ENCODE data around the gene RNF7. TPM values are rescaled to one million over a fixed set of nuclear protein-coding genes. Genes with fewer than 3 reads are reported as not detected.
A peak's percentile ranks its signal among the peaks of the same experiment; 100 is the strongest.

The RNF7 gene
- total RNA-seq, 6 experiments from 2014 or later: 135 to 170 (median 139) TPM

DNA sequence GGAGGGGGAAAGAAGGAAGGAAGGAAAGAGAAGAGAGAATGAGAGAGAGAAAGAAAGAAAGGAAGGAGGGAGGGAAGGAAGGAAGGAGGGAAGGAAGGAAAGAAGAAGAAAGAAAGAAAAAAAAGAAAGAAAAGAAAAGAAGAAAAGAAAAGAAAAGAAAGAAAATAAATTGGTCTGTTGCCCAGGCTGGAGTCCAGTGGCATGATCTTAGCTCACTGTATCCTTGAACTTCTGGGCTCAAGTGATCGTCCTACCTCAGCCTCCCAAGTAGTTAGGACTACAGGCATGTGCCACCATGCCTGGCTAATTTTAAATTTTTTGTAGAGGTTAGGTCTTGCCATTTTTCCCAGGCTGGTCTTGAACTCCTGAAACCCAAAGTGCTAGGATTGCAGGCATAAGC lies 11.6 kb upstream of the RNF7 start:
- H3K4me3 Mint-ChIP-seq: no peak overlapping the region
- H3K9me3 Mint-ChIP-seq: no peaks in the 10 kb centered on the region
- no peak for DNase-seq
- H3K36me3 Mint-ChIP-seq (ENCODE audit: low read depth): no peaks in the 10 kb centered on the region
- H3K27me3 Mint-ChIP-seq (ENCODE audit: insufficient read depth): peaks cover 2% of the 10 kb centered on the region
- H3K27ac Mint-ChIP-seq: no peak overlapping the region
- H3K4me1 Mint-ChIP-seq (ENCODE audit: low read depth): no peaks in the 10 kb centered on the region; the same call in 1 of the 2 replicates
- TF ChIP-seq, protein P1, sequence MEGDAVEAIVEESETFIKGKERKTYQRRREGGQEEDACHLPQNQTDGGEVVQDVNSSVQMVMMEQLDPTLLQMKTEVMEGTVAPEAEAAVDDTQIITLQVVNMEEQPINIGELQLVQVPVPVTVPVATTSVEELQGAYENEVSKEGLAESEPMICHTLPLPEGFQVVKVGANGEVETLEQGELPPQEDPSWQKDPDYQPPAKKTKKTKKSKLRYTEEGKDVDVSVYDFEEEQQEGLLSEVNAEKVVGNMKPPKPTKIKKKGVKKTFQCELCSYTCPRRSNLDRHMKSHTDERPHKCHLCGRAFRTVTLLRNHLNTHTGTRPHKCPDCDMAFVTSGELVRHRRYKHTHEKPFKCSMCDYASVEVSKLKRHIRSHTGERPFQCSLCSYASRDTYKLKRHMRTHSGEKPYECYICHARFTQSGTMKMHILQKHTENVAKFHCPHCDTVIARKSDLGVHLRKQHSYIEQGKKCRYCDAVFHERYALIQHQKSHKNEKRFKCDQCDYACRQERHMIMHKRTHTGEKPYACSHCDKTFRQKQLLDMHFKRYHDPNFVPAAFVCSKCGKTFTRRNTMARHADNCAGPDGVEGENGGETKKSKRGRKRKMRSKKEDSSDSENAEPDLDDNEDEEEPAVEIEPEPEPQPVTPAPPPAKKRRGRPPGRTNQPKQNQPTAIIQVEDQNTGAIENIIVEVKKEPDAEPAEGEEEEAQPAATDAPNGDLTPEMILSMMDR (IDR thresholded peaks at IDR 0.05): no peak

DNA sequence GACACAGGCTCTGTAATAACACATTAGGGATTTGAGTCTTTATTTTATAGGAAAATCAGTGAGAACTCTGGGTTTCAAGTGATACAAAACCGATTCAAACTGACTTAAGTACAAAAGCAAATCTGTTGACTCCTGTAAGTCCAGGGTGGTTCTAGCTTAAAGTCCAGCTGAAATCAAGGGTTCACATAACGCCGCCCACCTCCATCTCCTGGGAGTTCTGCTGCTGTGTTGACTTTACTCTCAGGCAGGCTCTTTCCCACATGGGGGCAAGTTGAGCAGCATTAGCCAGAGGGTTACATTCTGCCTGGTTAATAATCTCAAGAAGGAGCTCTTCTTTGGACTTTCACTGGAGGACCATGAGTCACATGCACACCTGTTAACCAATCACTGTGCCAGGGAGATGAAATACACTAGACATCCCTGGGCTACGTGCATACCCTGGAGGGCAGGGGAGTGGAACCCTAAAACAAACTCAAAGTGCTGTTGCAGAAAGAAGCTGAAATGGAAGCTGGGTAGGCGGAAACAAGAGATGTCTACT lies 9.7 kb upstream of the RNF7 start:
- Mint-ChIP-seq H3K27me3 (ENCODE audit: insufficient read depth) (peaks cover 2% of the 10 kb centered on the region), H3K4me1 (ENCODE audit: low read depth) (no peaks in the 10 kb centered on the region; the same call in 1 of the 2 replicates), H3K4me3 (no peak overlapping the region), H3K27ac (no peak overlapping the region), H3K9me3 (no peaks in the 10 kb centered on the region), H3K36me3 (ENCODE audit: low read depth) (no peaks in the 10 kb centered on the region)
- TF ChIP-seq, protein P1 (IDR thresholded peaks at IDR 0.05): no peak
- DNase-seq: no peak

DNA sequence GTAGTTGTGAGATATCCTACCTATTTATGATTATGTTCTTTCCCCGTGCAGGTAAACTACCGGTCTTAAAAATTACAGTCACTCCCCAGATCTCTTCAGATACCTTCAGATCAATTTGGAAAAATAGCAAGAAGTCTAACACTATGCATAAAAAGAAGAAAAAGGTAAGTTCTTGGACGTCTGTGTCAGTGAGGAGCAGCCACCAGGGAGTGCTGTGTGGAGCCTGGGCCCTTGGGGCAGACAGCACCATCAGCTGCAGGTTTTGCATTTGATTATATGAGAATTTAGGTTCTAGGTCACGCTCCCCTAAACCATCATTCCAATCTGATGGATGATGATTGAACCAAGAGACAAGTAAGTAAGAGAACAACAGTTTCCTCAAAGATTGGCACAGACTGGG lies 8.9 kb upstream of the RNF7 start:
- H3K4me3 Mint-ChIP-seq: no peak overlapping the region
- H3K4me1 Mint-ChIP-seq (ENCODE audit: low read depth): no peaks in the 10 kb centered on the region; the same call in 1 of the 2 replicates
- DNase-seq: no peak
- TF ChIP-seq, protein P1 (IDR thresholded peaks at IDR 0.05): peak; percentile 27; the same call in 1 of the 2 replicates
- no peaks in the 10 kb centered on the region for H3K9me3 Mint-ChIP-seq
- peaks cover 2% of the 10 kb centered on the region for H3K27me3 Mint-ChIP-seq (ENCODE audit: insufficient read depth)
- no peak overlapping the region for H3K27ac Mint-ChIP-seq
- H3K36me3 Mint-ChIP-seq (ENCODE audit: low read depth): no peaks in the 10 kb centered on the region

DNA sequence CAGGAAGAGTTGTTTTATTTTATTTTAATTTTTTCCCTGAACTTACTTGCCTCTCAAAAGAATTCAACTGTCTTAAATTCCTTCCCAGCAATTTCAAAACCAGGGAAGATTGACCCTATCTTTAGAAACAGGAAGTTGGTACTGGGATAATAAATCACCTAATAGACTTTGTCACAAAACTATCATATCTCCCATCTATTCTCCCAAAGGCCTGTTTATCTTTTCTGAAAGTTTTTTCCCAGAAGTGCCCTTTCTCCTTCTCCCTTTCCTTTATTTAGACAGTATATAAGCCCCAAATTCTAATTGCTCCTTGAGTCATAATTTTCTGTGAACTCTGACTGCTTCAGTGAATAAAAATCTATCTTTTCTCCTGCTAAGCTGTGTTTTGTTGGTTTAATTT lies 2.9 kb upstream of the RNF7 start:
- TF ChIP-seq, protein P1 (IDR thresholded peaks at IDR 0.05): no peak
- H3K27me3 Mint-ChIP-seq (ENCODE audit: insufficient read depth): no peaks in the 10 kb centered on the region; the same call in none of the 2 replicates
- H3K9me3 Mint-ChIP-seq: no peaks in the 10 kb centered on the region

DNA sequence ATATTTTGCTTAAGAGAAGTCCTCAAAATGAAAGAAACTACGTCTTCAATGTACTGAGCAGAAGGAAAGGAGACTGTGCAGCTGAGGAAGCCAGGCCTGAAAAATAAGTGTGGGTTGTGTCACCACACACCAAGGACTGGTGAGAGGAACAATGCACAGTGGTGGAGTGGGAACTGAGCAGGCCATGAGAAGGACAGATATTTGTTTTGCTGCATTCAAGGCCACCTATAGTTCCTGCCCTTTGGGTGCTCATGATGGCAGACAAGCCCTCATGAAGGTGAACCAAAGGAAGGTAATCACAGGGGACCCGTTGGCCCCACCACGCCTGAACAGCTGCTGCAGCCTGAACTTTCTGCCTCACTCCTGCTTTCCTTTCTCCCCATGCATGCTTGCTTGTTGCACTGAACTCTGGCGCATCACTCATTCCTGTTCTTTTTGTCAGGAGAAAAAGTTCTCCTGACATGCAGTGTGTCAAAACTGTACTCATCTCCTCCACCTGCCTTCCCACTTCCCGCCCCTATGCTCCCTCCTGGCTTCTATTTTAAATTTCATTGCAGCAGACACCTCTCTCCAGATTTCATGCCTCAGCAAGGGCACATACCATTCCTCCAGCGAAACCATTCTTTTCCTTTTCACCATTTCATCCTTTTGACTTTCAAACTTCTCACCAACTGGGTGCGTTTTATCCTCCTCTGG lies 2.2 kb upstream of the RNF7 start:
- Mint-ChIP-seq H3K9me3 (no peaks in the 10 kb centered on the region), H3K27ac (no peak overlapping the region), H3K4me1 (ENCODE audit: low read depth) (peaks cover 43% of the 10 kb centered on the region), H3K27me3 (ENCODE audit: insufficient read depth) (no peaks in the 10 kb centered on the region; the same call in none of the 2 replicates), H3K4me3 (no peak overlapping the region), H3K36me3 (ENCODE audit: low read depth) (peaks cover 5% of the 10 kb centered on the region)
- TF ChIP-seq, protein P1 (IDR thresholded peaks at IDR 0.05): no peak
- no peak for DNase-seq

More for the DNA sequence above, 2.9 kb upstream of the RNF7 start:
- Mint-ChIP-seq H3K4me3 (no peak overlapping the region), H3K36me3 (ENCODE audit: low read depth) (peaks cover 5% of the 10 kb centered on the region), H3K4me1 (ENCODE audit: low read depth) (peaks cover 35% of the 10 kb centered on the region), H3K27ac (peak overlapping the region; percentile 28; the same call in 1 of the 2 replicates)
- peak; percentile 7 for DNase-seq

Data from HFFc6 (cell line).